GM12878 (cell line): ENCODE data around the gene DAPK3. TPM values are rescaled to one million over a fixed set of nuclear protein-coding genes. Genes with fewer than 3 reads are reported as not detected.
A peak's percentile ranks its signal among the peaks of the same experiment; 100 is the strongest.

Source experiments
- ATAC-seq: fragments of 200-7000 bp; cut with Tn5 transposase; 3 replicates; pipeline ENCODE4 v1.9.1; 2020; ENCODE audit warnings: mild to moderate bottlenecking, moderate library complexity
- BruUV-seq: library from RNA; stranded (reverse); fragments of 400-500 nt; replicated peaks from 2 replicates; lab custom pipeline; 2021; lab: Mats Ljungman, UMichigan
- CTCF ChIA-PET: fragments of 300-600 bp; sonication (Branson Sonifier 250); formaldehyde crosslinking; extraction: SDS; loops from one replicate; lab custom pipeline; 2021; ENCODE audit warnings: inconsistent platforms; lab: Yijun Ruan, JAX
- POLR2A ChIA-PET: fragments of 350-600 bp; formaldehyde crosslinking; extraction: SDS; loops from one replicate; lab custom pipeline; 2021; ENCODE audit warnings: inconsistent platforms; lab: Charles Lee
- RAD21 ChIA-PET: fragments of 300-600 bp; sonication (Branson Sonifier 250); formaldehyde crosslinking; loops from one replicate; lab custom pipeline; 2023; ENCODE audit warnings: antibody characterized with exemption; ENCODE audit not compliant: unreplicated experiment; lab: Charles Lee
- SMC1A ChIA-PET: fragments of 300-600 bp; sonication (Branson Sonifier 250); formaldehyde crosslinking; loops from one replicate; lab custom pipeline; 2023; ENCODE audit not compliant: unreplicated experiment, uncharacterized antibody; lab: Charles Lee
- DNase-seq: peaks from one replicate; pipeline ENCODE4 v3.0.0-alpha.2; 2011; ENCODE audit warnings: low read depth, low spot score
- FAIRE-seq: peaks from 3 replicates; lab custom pipeline; 2011; peaks lifted over from hg19 to GRCh38; lab: Jason Lieb, UNC
- H2AFZ ChIP-seq: 2 replicates; pipeline ENCODE4 v1.6.0; 2011; ENCODE audit warnings: low read depth, low read length, control low read depth; ENCODE audit not compliant: control insufficient read depth
- H3K27ac ChIP-seq: 2 replicates; pipeline ENCODE4 v1.5.1; 2011; ENCODE audit warnings: control low read depth; ENCODE audit not compliant: control insufficient read depth, insufficient read depth
- H3K27me3 ChIP-seq, 2 experiments: replicated peaks in 1 of 2; 2 replicates each; pipeline versions ENCODE4 v1.6.0 to v1.6.1; 2011; ENCODE audit warnings: low read length in 1 of 2; ENCODE audit not compliant: control insufficient read depth in 2 of 2, insufficient read depth in 2 of 2
- H3K36me3 ChIP-seq, 2 experiments: 2 replicates each; pipeline ENCODE4 v1.5.1; 2011; ENCODE audit warnings: low read length in 1 of 2; ENCODE audit not compliant: control insufficient read depth in 2 of 2, insufficient read depth in 2 of 2
- H3K4me1 ChIP-seq: 2 replicates; pipeline ENCODE4 v1.6.1; 2011; ENCODE audit warnings: mild to moderate bottlenecking, low read length, moderate library complexity, mixed read lengths; ENCODE audit not compliant: control insufficient read depth, insufficient read depth
- H3K4me2 ChIP-seq: 2 replicates; pipeline ENCODE4 v1.6.0; 2011; ENCODE audit warnings: control low read depth; ENCODE audit not compliant: control insufficient read depth, insufficient read depth
- H3K4me3 ChIP-seq: fragments of 200-600 bp; sonication (generic); 2 replicates; pipeline ENCODE4 v1.5.1; 2016
- H3K79me2 ChIP-seq: 2 replicates; pipeline ENCODE4 v1.6.0; 2011; ENCODE audit warnings: low read length; ENCODE audit not compliant: control insufficient read depth, insufficient read depth
- H3K9ac ChIP-seq: 2 replicates; pipeline ENCODE4 v1.8.0; 2011; ENCODE audit warnings: low read length, control low read depth, mixed read lengths; ENCODE audit not compliant: control insufficient read depth, insufficient read depth
- H3K9me3 ChIP-seq: replicated peaks from 3 replicates; pipeline ENCODE4 v1.5.1; 2011; ENCODE audit warnings: mild to moderate bottlenecking, low read length; ENCODE audit not compliant: control insufficient read depth, insufficient read depth
- H4K20me1 ChIP-seq: 2 replicates; pipeline ENCODE4 v1.6.0; 2011; ENCODE audit not compliant: control insufficient read depth, insufficient read depth
- ATF2 ChIP-seq: IDR thresholded peaks from 2 replicates; pipeline ENCODE4 v1.6.1; 2012; ENCODE audit warnings: low read length, inconsistent platforms
- BACH1 ChIP-seq: fragments of 450-650 bp; IDR thresholded peaks from 2 replicates; pipeline ENCODE4 v1.6.1; 2017; ENCODE audit warnings: mild to moderate bottlenecking, borderline replicate concordance
- CEBPB ChIP-seq, 2 experiments: fragments of 150-350 bp in 1 of 2; IDR thresholded peaks; 2 replicates each; pipeline ENCODE4 v1.6.1; 2012 to 2014; ENCODE audit warnings: low read depth in 2 of 2, low read length in 2 of 2, borderline replicate concordance in 1 of 2, inconsistent platforms in 1 of 2
- GABPA ChIP-seq: IDR thresholded peaks from 2 replicates; pipeline ENCODE4 v1.6.1; 2014; ENCODE audit warnings: antibody characterized with exemption, low read depth, mild to moderate bottlenecking, inconsistent platforms
- HCFC1 ChIP-seq: fragments of 150-350 bp; IDR thresholded peaks from 2 replicates; pipeline ENCODE4 v1.6.1; 2014; ENCODE audit warnings: low read length
- MTA3 ChIP-seq: IDR thresholded peaks from 2 replicates; pipeline ENCODE4 v1.6.1; 2012; ENCODE audit warnings: low read length, inconsistent platforms, borderline replicate concordance
- NBN ChIP-seq: fragments of 450-650 bp; IDR thresholded peaks from 2 replicates; pipeline ENCODE4 v1.6.1; 2016
- NR2C1 ChIP-seq: fragments of 450-650 bp; IDR thresholded peaks from 2 replicates; pipeline ENCODE4 v1.6.1; 2017; ENCODE audit warnings: antibody characterized with exemption, mild to moderate bottlenecking, moderate library complexity
- POLR2A ChIP-seq: IDR thresholded peaks from 2 replicates; pipeline ENCODE4 v1.6.1; 2011; ENCODE audit warnings: low read depth, mild to moderate bottlenecking, low read length
- POLR2AphosphoS2 ChIP-seq: IDR thresholded peaks from 2 replicates; pipeline ENCODE4 v1.6.1; 2011; ENCODE audit warnings: low read depth, mild to moderate bottlenecking, low read length, improper control_type of control experiment, moderate library complexity
- POLR2AphosphoS5 ChIP-seq: IDR thresholded peaks from 2 replicates; pipeline ENCODE4 v1.6.1; 2011; ENCODE audit warnings: mild to moderate bottlenecking, low read length, inconsistent platforms
- POU2F2 ChIP-seq: IDR thresholded peaks from 3 replicates; pipeline ENCODE4 v1.6.1; 2011; ENCODE audit warnings: low read depth, mild to moderate bottlenecking, low read length, borderline replicate concordance
- SMAD5 ChIP-seq: IDR thresholded peaks from 2 replicates; pipeline ENCODE4 v1.6.1; 2016; ENCODE audit warnings: antibody characterized with exemption, low read depth
- ZBED1 ChIP-seq: IDR thresholded peaks from 2 replicates; pipeline ENCODE4 v1.6.1; 2016; ENCODE audit warnings: borderline replicate concordance
- whole genome bisulfite sequencing: methylation state at CpG from one replicate; pipeline ENCODE4 v1.1.6; 2016; ENCODE audit warnings: low lambda C conversion rate; ENCODE audit not compliant: insufficient replicate concordance, insufficient coverage; ENCODE audit errors: missing lambda C conversion rate; 5-methylcytosine and 5-hydroxymethylcytosine counted together
- in situ Hi-C: fragments of 300-500 bp; cut with MboI; formaldehyde crosslinking; loops from 9 replicates; pipeline ENCODE4 v1.14.3; 2018; ENCODE audit warnings: mixed read lengths
- intact Hi-C: fragments of 100-400 bp; cut with micrococcal nuclease; formaldehyde crosslinking; loops from one replicate; pipeline ENCODE4 v1.14.2; 2022; ENCODE audit not compliant: unreplicated experiment
- polyA plus RNA-seq, 11 experiments: library from polyadenylated mRNA; depleted of rRNA in 4 of 11; unstranded in 6 of 11; stranded (reverse) in 5 of 11; fragments of >200 nt; fragmentation: Nextera tagmentation in 4 of 11; fragmentation: Illumina TruSeq in 1 of 11; extraction: Ambion mirVana in 4 of 11; extraction: Trizol in 1 of 11; gene quantifications; 1 replicate in 1 of 11; 2 replicates in 10 of 11; pipeline versions ENCODE4 v1.2.1 to v1.2.3, GENCODE V29; 2011 to 2016; ENCODE audit warnings: inconsistent platforms in 2 of 11, missing spikeins in 2 of 11, low read depth in 1 of 11
- total RNA-seq, 4 experiments: library from RNA; depleted of rRNA in 3 of 4; stranded (reverse); fragments of >200 nt in 3 of 4; fragmentation: Illumina TruSeq in 1 of 4; extraction: Trizol in 1 of 4; gene quantifications; 2 replicates each; pipeline versions ENCODE4 v1.2.1 to v1.2.3, GENCODE V29; 2013 to 2021

Gene DAPK3
- total and polyA plus RNA-seq, 10 of the 15 experiments (the other 5 are each of a cell fraction or from before 2014, with no cell fraction given), result 0.13 to 46.4 (median 24.8) TPM

GRCh38 chr19:3975637-3976087, 4.8 kb upstream of the DAPK3 start:
- Histone ChIP-seq H3K4me2 (no peak overlapping the region), H3K27me3 (no peaks in the 10 kb centered on the region), H3K4me3 (no peak overlapping the region), H4K20me1 (peaks cover 25% of the 10 kb centered on the region), H3K79me2 (peaks cover 33% of the 10 kb centered on the region), H3K9me3 (no peaks in the 10 kb centered on the region), H3K9ac (no peak overlapping the region), H3K27ac (no peak overlapping the region), H3K36me3 (peaks cover 22 to 46% of the 10 kb centered on the region in 2 experiments), H2AFZ (no peak overlapping the region), H3K4me1 (peaks cover 7% of the 10 kb centered on the region)
- TF ChIP-seq NR2C1 (no peak), ZBED1 (peak; percentile 18; the same call in 1 of the 2 replicates), ATF2 (peak; percentile 52; the same call in 1 of the 2 replicates), POLR2AphosphoS5 (peak; percentile 88), POU2F2 (peak; percentile 13; the same call in 1 of the 3 replicates), POLR2A (peak; percentile 72), MTA3 (peak; percentile 40; the same call in 1 of the 2 replicates), HCFC1 (no peak), POLR2AphosphoS2 (0 out of 2 replicates have a peak, but pooled peaks have one; percentile 33), BACH1 (0 out of 2 replicates have a peak, but pooled peaks have one; percentile 45), GABPA (no peak), SMAD5 (0 out of 2 replicates have a peak, but pooled peaks have one; percentile 9), CEBPB (IDR thresholded peaks at IDR 0.05; ENCODE audit: borderline replicate concordance in 1 of 2, low read depth in 2 of 2, low read length in 2 of 2) (no peak), NBN (no peak)
- WGBS, result 89% methylated on average over 14 of the region's 14 CpGs
- no peak for DNase-seq
- SMC1A ChIA-PET, result no interaction called here
- RAD21 ChIA-PET, result no interaction called here
- BruUV-seq, result no TSS peak
- ATAC-seq, result no peak
- intact Hi-C loops (no loop called here), in situ Hi-C loops (no loop called here)
- FAIRE-seq, result no peak
- POLR2A ChIA-PET, result interaction anchor here (0.6 kb wide), 1 partner anchor 19 kb away, joined by 3 read pairs; no protein-coding TSS in a partner anchor
- CTCF ChIA-PET, result interaction anchor here (0.7 kb wide), 1 partner anchor 15 kb away, joined by 5 read pairs; no protein-coding TSS in a partner anchor
